HepG2 (cell line): ENCODE data around the gene STK32C.

Source experiments
- BRCA1 ChIP-seq: sonication (generic); formaldehyde crosslinking; IDR thresholded peaks from 2 replicates; pipeline ENCODE4 v1.4.0; 2020; ENCODE audit warnings: missing genetic modification reagents
- FOSL1 ChIP-seq: sonication (generic); formaldehyde crosslinking; IDR thresholded peaks from 2 replicates; pipeline ENCODE4 v1.9.0; 2021; ENCODE audit warnings: missing genetic modification reagents, borderline replicate concordance
- FOXO4 ChIP-seq: sonication (generic); formaldehyde crosslinking; conservative IDR thresholded peaks from 2 replicates; pipeline ENCODE4 v1.8.1; 2023; ENCODE audit warnings: missing genetic modification reagents
- GABPA ChIP-seq, 2 experiments: IDR thresholded peaks; 2 replicates each; pipeline ENCODE4 v1.6.1; 2011 to 2016; ENCODE audit warnings: low read depth in 2 of 2, low read length in 1 of 2, missing biosample characterization in 1 of 2, missing genetic modification characterization in 1 of 2
- HNRNPLL ChIP-seq: fragments of 200-400 bp; formaldehyde crosslinking; IDR thresholded peaks from 2 replicates; pipeline ENCODE4 v1.6.1; 2017; ENCODE audit warnings: mild to moderate bottlenecking, low read depth, low read length; ENCODE audit not compliant: poor library complexity, severe bottlenecking
- MTA3 ChIP-seq: sonication (generic); formaldehyde crosslinking; IDR thresholded peaks from 2 replicates; pipeline ENCODE4 v1.4.0; 2020; ENCODE audit warnings: missing genetic modification reagents
- MXI1 ChIP-seq: IDR thresholded peaks from 3 replicates; pipeline ENCODE4 v1.6.1; 2012; ENCODE audit warnings: low read depth, low read length, inconsistent platforms, borderline replicate concordance
- MYC ChIP-seq: sonication (generic); formaldehyde crosslinking; IDR thresholded peaks from 2 replicates; pipeline ENCODE4 v1.9.0; 2021; ENCODE audit warnings: missing genetic modification reagents, borderline replicate concordance
- NR1H2 ChIP-seq: sonication (generic); formaldehyde crosslinking; IDR thresholded peaks from 2 replicates; pipeline ENCODE4 v1.8.1; 2022; ENCODE audit warnings: low read depth, missing genetic modification reagents, borderline replicate concordance
- POLR2A ChIP-seq, 2 experiments: IDR thresholded peaks; 2 replicates each; pipeline ENCODE4 v1.6.1; 2011; ENCODE audit warnings: low read depth in 2 of 2, low read length in 2 of 2, mild to moderate bottlenecking in 1 of 2, moderate library complexity in 1 of 2; ENCODE audit not compliant: insufficient read depth in 1 of 2
- SRF ChIP-seq: IDR thresholded peaks from 2 replicates; pipeline ENCODE4 v1.6.1; 2011; ENCODE audit warnings: mild to moderate bottlenecking, low read depth, low read length, moderate library complexity
- ZNF704 ChIP-seq: sonication (generic); formaldehyde crosslinking; IDR thresholded peaks from 2 replicates; pipeline ENCODE4 v1.8.1; 2023; ENCODE audit warnings: mild to moderate bottlenecking, inconsistent platforms, moderate library complexity, missing genetic modification reagents, borderline replicate concordance
- ZNF737 ChIP-seq: sonication (generic); formaldehyde crosslinking; IDR thresholded peaks from 2 replicates; pipeline ENCODE4 v1.5.0; 2020; ENCODE audit warnings: missing genetic modification reagents, mild to moderate bottlenecking, borderline replicate concordance
- ZNF768 ChIP-seq: sonication (generic); formaldehyde crosslinking; IDR thresholded peaks from 2 replicates; pipeline ENCODE4 v1.4.0; 2020; ENCODE audit warnings: missing genetic modification reagents

DNA sequence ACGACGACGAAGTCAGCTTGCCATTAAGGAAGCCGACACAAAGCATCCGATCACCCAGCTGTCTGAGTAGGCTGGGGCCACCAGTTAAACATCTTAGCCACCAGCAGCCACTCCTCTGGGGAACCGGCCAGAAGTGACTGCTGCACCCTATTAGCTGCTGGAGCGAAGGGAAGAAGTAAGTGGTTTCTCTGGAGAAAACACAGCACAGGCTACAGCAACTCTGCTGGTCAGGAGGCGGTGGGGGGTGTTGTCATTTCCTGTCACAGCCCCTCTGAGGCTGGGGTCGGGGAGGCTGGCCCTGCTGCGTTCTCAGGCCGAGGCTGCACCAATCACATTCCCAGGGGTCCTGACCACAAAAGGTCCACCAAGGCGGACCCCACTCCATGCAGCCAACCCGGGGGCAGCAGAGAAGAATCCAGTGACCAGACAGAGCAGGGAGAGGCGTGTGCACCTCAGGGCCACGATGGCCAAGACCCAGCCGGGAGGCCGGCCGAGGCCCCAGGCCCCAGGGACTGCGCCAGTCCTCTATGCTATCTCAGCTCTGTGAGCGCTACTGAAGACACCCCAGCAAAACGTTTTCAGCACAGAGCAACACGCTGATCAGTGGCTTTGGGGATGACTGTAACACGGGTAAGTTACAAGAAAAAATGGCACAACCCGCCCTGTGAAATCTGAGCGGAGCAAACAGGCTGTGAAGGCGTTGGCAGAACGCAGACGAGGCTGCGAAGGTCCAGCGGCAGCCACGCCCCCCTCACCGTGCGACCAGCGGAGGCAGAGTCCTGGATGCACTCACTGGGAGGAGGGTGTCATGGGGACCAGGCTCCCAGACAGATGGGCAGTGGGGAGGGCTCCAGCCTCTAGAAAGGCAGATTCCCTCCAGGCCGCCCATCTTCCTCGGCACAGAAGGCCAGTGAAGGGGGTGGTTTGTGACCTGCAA is 24.8 kb downstream of the STK32C start:
- TF ChIP-seq POLR2A (IDR thresholded peaks at IDR 0.05; ENCODE audit: insufficient read depth in 1 of 2, low read depth in 2 of 2, low read length in 2 of 2): no peak
- no peak for TF ChIP-seq FOSL1 (CRISPR knock-in tag)
- no peak for TF ChIP-seq MYC (CRISPR knock-in tag)
- TF ChIP-seq MXI1: no peak
- no peak for TF ChIP-seq FOXO4 (CRISPR knock-in tag)
- no peak for TF ChIP-seq HNRNPLL
- no peak for TF ChIP-seq GABPA (IDR thresholded peaks at IDR 0.05; ENCODE audit: low read depth, low read length)
- TF ChIP-seq GABPA (CRISPR knock-in tag; IDR thresholded peaks at IDR 0.05; ENCODE audit: low read depth): no peak
- no peak for TF ChIP-seq MTA3
- TF ChIP-seq ZNF704 (CRISPR knock-in tag): no peak
- TF ChIP-seq SRF: no peak
- TF ChIP-seq NR1H2 (CRISPR knock-in tag): no peak
- no peak for TF ChIP-seq ZNF737
- no peak for TF ChIP-seq BRCA1 (CRISPR knock-in tag)
- no peak for TF ChIP-seq ZNF768 (CRISPR knock-in tag)
